Mesothelial cell of epicardium (in vitro differentiated cells): ENCODE data around the gene EMC8. TPM values are rescaled to one million over a fixed set of nuclear protein-coding genes. Genes with fewer than 3 reads are reported as not detected.

Source experiments
- DNase-seq, 2 experiments: peaks; one replicate each; pipeline ENCODE4 v3.0.0; 2021; ENCODE audit warnings: low spot score in 2 of 2; ENCODE audit not compliant: unreplicated experiment in 2 of 2
- H3K27ac Mint-ChIP-seq: 2 replicates; pipeline ENCODE4 v1.8.0; 2021; ENCODE audit warnings: mixed read lengths
- H3K27me3 Mint-ChIP-seq: 2 replicates; pipeline ENCODE4 v1.8.0; 2021; ENCODE audit warnings: low read depth, mixed read lengths
- H3K36me3 Mint-ChIP-seq: 2 replicates; pipeline ENCODE4 v1.8.0; 2021; ENCODE audit warnings: mixed read lengths
- H3K4me1 Mint-ChIP-seq: 2 replicates; pipeline ENCODE4 v1.8.0; 2021; ENCODE audit warnings: mixed read lengths
- H3K4me3 Mint-ChIP-seq: 2 replicates; pipeline ENCODE4 v1.8.0; 2021; ENCODE audit warnings: mild to moderate bottlenecking, moderate library complexity, mixed read lengths
- H3K9me3 Mint-ChIP-seq: 2 replicates; pipeline ENCODE4 v1.8.0; 2021; ENCODE audit warnings: mixed read lengths
- total RNA-seq: library from RNA; stranded (reverse); gene quantifications from 3 replicates; pipeline ENCODE4 v1.2.1, GENCODE V29; 2021
- TF ChIP-seq, protein P1 (sequence below): fragments of 200-600 bp; sonication (generic); IDR thresholded peaks from one replicate; pipeline ENCODE4 v1.5.0; 2021; ENCODE audit warnings: antibody characterized with exemption; ENCODE audit not compliant: unreplicated experiment

The EMC8 gene
- total RNA-seq, 1 donor from 2014 or later: 28.7 TPM

- Mint-ChIP-seq H3K4me3 (no peak overlapping the region), H3K4me1 (peaks cover 10% of the 10 kb centered on the region), H3K9me3 (peaks cover 7% of the 10 kb centered on the region), H3K27ac (no peak overlapping the region), H3K27me3 (no peaks in the 10 kb centered on the region), H3K36me3 (peaks cover 32% of the 10 kb centered on the region)
- no peak for DNase-seq
- TF ChIP-seq, protein P1, sequence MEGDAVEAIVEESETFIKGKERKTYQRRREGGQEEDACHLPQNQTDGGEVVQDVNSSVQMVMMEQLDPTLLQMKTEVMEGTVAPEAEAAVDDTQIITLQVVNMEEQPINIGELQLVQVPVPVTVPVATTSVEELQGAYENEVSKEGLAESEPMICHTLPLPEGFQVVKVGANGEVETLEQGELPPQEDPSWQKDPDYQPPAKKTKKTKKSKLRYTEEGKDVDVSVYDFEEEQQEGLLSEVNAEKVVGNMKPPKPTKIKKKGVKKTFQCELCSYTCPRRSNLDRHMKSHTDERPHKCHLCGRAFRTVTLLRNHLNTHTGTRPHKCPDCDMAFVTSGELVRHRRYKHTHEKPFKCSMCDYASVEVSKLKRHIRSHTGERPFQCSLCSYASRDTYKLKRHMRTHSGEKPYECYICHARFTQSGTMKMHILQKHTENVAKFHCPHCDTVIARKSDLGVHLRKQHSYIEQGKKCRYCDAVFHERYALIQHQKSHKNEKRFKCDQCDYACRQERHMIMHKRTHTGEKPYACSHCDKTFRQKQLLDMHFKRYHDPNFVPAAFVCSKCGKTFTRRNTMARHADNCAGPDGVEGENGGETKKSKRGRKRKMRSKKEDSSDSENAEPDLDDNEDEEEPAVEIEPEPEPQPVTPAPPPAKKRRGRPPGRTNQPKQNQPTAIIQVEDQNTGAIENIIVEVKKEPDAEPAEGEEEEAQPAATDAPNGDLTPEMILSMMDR: no peak
Measured at GRCh38 chr16:85793662-85794298, 5.6 kb downstream of the EMC8 start.

GRCh38 chr16:85789773-85790172, 9.6 kb downstream of the EMC8 start:
- Mint-ChIP-seq H3K4me1 (no peaks in the 10 kb centered on the region), H3K9me3 (peaks cover 7% of the 10 kb centered on the region), H3K36me3 (peaks cover 36% of the 10 kb centered on the region), H3K27ac (no peak overlapping the region), H3K27me3 (no peaks in the 10 kb centered on the region), H3K4me3 (no peak overlapping the region)
- TF ChIP-seq, protein P1: no peak
- no peak for DNase-seq

DNA sequence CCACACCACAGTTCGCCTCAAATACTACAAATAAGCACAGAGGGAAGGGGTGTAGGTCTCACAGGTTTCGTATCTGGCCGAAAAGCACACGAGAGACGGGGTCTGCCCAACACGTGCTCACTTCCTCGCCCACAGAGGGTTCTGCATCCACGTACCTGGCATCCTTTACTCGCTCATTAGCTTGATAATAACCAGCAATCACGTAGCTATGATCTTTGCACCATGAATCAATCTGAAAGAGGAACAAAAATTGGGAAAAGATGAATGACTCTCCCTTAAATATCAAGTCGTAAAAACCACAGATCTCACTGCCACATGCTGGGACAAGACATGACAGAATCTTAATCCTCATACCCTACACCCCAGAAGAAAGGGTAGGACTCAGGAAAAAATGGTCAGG, 10.5 kb downstream of the EMC8 start:
- no peak for DNase-seq
- Mint-ChIP-seq H3K9me3 (peaks cover 7% of the 10 kb centered on the region), H3K36me3 (peaks cover 33% of the 10 kb centered on the region), H3K4me3 (no peak overlapping the region), H3K4me1 (no peaks in the 10 kb centered on the region), H3K27me3 (no peaks in the 10 kb centered on the region), H3K27ac (no peak overlapping the region)
- TF ChIP-seq, protein P1: no peak

DNA sequence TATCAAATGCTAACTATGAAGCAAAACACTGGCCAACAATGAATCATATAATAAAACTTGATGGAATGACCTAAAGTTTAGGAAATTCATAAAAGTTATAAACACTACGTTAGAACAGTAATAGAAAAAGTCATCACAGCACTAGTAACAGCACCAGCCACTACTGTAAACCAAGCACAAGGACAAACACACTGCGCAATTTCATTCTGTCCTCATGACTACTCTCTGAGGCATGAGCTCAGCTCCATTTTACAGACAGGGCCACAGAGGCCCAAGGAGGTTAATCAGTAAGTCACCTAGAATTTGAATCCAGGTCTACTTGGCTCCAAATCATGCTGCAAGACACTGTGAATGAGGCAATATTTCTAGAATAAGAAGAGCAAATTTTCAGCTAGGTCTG, 13.4 kb downstream of the EMC8 start:
- Mint-ChIP-seq H3K9me3 (no peaks in the 10 kb centered on the region), H3K36me3 (peaks cover 18% of the 10 kb centered on the region), H3K4me1 (no peaks in the 10 kb centered on the region), H3K27me3 (no peaks in the 10 kb centered on the region), H3K4me3 (no peak overlapping the region), H3K27ac (no peak overlapping the region)
- no peak for DNase-seq
- TF ChIP-seq, protein P1: no peak

DNA sequence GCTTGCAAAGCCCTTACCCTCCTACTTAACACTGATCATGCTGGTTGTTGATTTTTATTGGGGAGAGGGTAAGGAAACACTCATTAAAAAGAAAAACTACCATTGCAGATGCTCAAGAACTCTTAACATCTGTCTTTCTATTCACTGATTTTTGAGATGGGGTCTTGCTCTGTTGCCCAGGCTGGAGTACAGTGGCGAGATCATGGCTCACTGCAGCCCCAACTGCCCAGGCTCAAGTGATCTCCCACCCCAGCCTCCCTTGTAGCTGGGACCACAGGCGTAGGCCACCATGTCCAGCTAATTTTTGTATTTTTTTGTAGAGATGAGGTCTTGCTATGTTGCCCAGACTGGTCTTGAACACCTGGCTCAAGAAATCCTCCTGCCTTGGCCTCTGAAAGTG, 14.5 kb downstream of the EMC8 start:
- Mint-ChIP-seq H3K27ac (no peak overlapping the region), H3K27me3 (no peaks in the 10 kb centered on the region), H3K4me3 (no peak overlapping the region), H3K4me1 (no peaks in the 10 kb centered on the region), H3K9me3 (no peaks in the 10 kb centered on the region), H3K36me3 (peaks cover 24% of the 10 kb centered on the region)
- TF ChIP-seq, protein P1: no peak
- no peak for DNase-seq

DNA sequence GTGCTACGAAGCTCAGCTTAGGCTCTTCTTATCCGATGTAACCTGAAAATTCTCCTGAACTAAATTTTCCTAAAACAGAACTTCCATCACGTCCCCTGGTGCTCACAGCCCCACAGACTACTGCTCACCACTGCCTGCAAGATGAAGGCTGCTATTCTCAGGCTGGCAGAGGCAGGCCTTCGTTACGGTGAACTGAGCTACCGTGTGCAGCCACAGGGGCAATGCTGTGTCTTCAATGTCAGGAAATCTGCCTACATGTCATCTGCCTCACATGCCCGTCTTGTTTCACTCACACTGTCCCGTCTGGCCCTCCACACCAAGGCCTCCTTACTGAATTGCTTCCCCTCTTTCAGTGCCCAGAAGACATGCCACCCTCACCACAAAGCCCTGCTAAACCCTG, 15.9 kb downstream of the EMC8 start:
- no peaks in the 10 kb centered on the region for H3K4me1 Mint-ChIP-seq
- TF ChIP-seq, protein P1: no peak
- H3K27ac Mint-ChIP-seq: no peak overlapping the region
- no peaks in the 10 kb centered on the region for H3K9me3 Mint-ChIP-seq
- H3K36me3 Mint-ChIP-seq: peaks cover 25% of the 10 kb centered on the region
- no peaks in the 10 kb centered on the region for H3K27me3 Mint-ChIP-seq
- H3K4me3 Mint-ChIP-seq: no peak overlapping the region
- DNase-seq: no peak
